ENCODE measurements around the gene AKAP13. TPM values are rescaled to one million over a fixed set of nuclear protein-coding genes. Genes with fewer than 3 reads are reported as not detected.

The AKAP13 gene
- total and polyA plus RNA-seq, 2 of the 8 experiments (the other 6 are each of a cell fraction or from before 2014, with no cell fraction given): 14.0 to 46.2 TPM

DNA sequence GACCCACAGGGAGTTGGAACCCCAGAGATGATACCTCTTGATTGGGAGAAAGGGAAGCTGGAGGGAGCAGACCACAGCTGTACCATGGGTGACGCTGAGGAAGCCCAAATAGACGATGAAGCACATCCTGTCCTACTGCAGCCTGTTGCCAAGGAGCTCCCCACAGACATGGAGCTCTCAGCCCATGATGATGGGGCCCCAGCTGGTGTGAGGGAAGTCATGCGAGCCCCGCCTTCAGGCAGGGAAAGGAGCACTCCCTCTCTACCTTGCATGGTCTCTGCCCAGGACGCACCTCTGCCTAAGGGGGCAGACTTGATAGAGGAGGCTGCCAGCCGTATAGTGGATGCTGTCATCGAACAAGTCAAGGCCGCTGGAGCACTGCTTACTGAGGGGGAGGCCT lies 201.1 kb downstream of the AKAP13 start:
- no peak overlapping the region for H3K9ac ChIP-seq (replicated peaks in 1 of 4; ENCODE audit: extremely low read depth in 1 of 4, low read depth in 3 of 4, low read length in 3 of 4)
- peaks cover 0 to 1% (median 0%) of the 10 kb centered on the region in 4 experiments; a peak in 1 of 7 replicates for H3K27me3 ChIP-seq (replicated peaks in 1 of 4; ENCODE audit: control insufficient read depth in 3 of 4, extremely low read depth in 1 of 4, insufficient read depth in 3 of 4, low read length in 3 of 4)
- no peak overlapping the region for H4K91ac ChIP-seq (replicated peaks; ENCODE audit: insufficient read length, low read length)
- H3K79me1 ChIP-seq (ENCODE audit: low read depth, low read length): no peaks in the 10 kb centered on the region
- no peaks in the 10 kb centered on the region for H4K20me1 ChIP-seq (replicated peaks in 1 of 2; ENCODE audit: control insufficient read depth in 1 of 2, insufficient read depth in 2 of 2, low read length in 2 of 2)
- H3K4me1 ChIP-seq (replicated peaks in 1 of 4; ENCODE audit: control insufficient read depth in 3 of 4, insufficient read depth in 4 of 4, low read length in 3 of 4): no peaks in the 10 kb centered on the region
- H2BK12ac ChIP-seq (ENCODE audit: low read depth, low read length): no peak overlapping the region
- H2AFZ ChIP-seq (ENCODE audit: low read length): no peak overlapping the region
- no peak overlapping the region for H2BK15ac ChIP-seq (ENCODE audit: low read length)
- no peak for DNase-seq (ENCODE audit: low read depth in 1 of 2, low spot score in 2 of 2)
- H2AK5ac ChIP-seq (ENCODE audit: low read depth, low read length): no peak overlapping the region
- H2BK5ac ChIP-seq (ENCODE audit: low read depth, low read length): no peak overlapping the region
- no peak overlapping the region for H2BK120ac ChIP-seq (replicated peaks; ENCODE audit: low read depth, low read length)
- H4K5ac ChIP-seq (ENCODE audit: insufficient read length, low read depth, low read length): no peak overlapping the region
- no peak overlapping the region for H3K14ac ChIP-seq (ENCODE audit: insufficient read length)
- H3K18ac ChIP-seq (ENCODE audit: extremely low read depth, low read length): no peak overlapping the region
- no peak overlapping the region for H3K56ac ChIP-seq (replicated peaks; ENCODE audit: insufficient read length, low read depth, low read length)
- H3K23me2 ChIP-seq (ENCODE audit: low read depth, low read length): no peaks in the 10 kb centered on the region
- peaks cover 0 to 23% (median 16%) of the 10 kb centered on the region in 4 experiments; a peak in 6 of 8 replicates for H3K36me3 ChIP-seq (ENCODE audit: control insufficient read depth in 2 of 4, insufficient read depth in 4 of 4, low read length in 3 of 4)
- ChIA-PET CTCF (ENCODE audit: partially characterized antibody) (interaction anchor here (0.9 to 1.0 kb wide), 2 partner anchors 96 to 224 kb away, joined by 3 read pairs; no protein-coding TSS in a partner anchor), POLR2A (ENCODE audit: partially characterized antibody) (interaction anchor here (0.9 kb wide), 1 partner anchor 105 kb away, joined by 3 read pairs; no protein-coding TSS in a partner anchor)
- H3K79me2 ChIP-seq (ENCODE audit: control insufficient read depth in 1 of 2, insufficient read depth in 2 of 2, low read length in 2 of 2): peaks cover 0 to 14% of the 10 kb centered on the region in 2 experiments; a peak in 2 of 4 replicates
- H2BK20ac ChIP-seq (ENCODE audit: low read length): no peak overlapping the region
- H3K27ac ChIP-seq (ENCODE audit: low read depth, low read length): no peak overlapping the region
- FAIRE-seq: no peak
- no peak overlapping the region for H3K4me3 ChIP-seq (ENCODE audit: extremely low read depth in 1 of 4, insufficient read depth in 2 of 4, low read depth in 3 of 4, low read length in 4 of 4)
- TF ChIP-seq SP4 (IDR thresholded peaks at IDR 0.05; ENCODE audit: low read length) (no peak), RNF2 (IDR thresholded peaks at IDR 0.05; ENCODE audit: borderline replicate concordance, low read depth, low read length, missing control alignments, poor library complexity, severe bottlenecking) (no peak), EGR1 (IDR thresholded peaks at IDR 0.05; ENCODE audit: borderline replicate concordance, low read depth, low read length) (no peak), CREB1 (IDR thresholded peaks at IDR 0.05) (no peak), SP2 (IDR thresholded peaks at IDR 0.05; ENCODE audit: low read length) (no peak), POU5F1 (IDR thresholded peaks at IDR 0.05; ENCODE audit: low read depth, low read length) (no peak), SIX5 (IDR thresholded peaks at IDR 0.05; ENCODE audit: low read depth, low read length) (no peak), GTF2F1 (IDR thresholded peaks at IDR 0.05; ENCODE audit: borderline replicate concordance, low read depth, low read length) (no peak)
- H3K4me2 ChIP-seq (ENCODE audit: insufficient read depth in 1 of 2, low read depth in 2 of 2, low read length in 2 of 2): no peak overlapping the region
- WGBS, 2 experiments (ENCODE audit: extremely low coverage in 1 of 2, insufficient coverage in 1 of 2, insufficient read length in 1 of 2, insufficient replicate concordance in 2 of 2, low coverage in 1 of 2, low lambda C conversion rate in 2 of 2, missing lambda C conversion rate in 1 of 2): 96% methylated on average over 8 of the region's 8 CpGs; no CpG with 5 or more reads in 1 of the 2 experiments
- no peak overlapping the region for H3K4ac ChIP-seq (replicated peaks; ENCODE audit: insufficient read length, low read depth, low read length)
- no peaks in the 10 kb centered on the region for H3K9me3 ChIP-seq (ENCODE audit: insufficient read depth in 2 of 2, low read depth in 1 of 2, low read length in 1 of 2)
- H4K8ac ChIP-seq (ENCODE audit: extremely low read depth, insufficient read depth, low read length): no peak overlapping the region; the same call in 1 of the 2 replicates
- H3K23ac ChIP-seq (ENCODE audit: insufficient read length): no peak overlapping the region

All from H1 (cell line).